Activated CD4-positive, alpha-beta T cell treated with anti-CD3 and anti-CD28 coated beads, Interleukin-2, amount 10 ng/mL, durations not matched to agents 24 days and 14 days (primary cell): ENCODE results near the gene GTF2F1. TPM values are rescaled to one million over a fixed set of nuclear protein-coding genes. Genes with fewer than 3 reads are reported as not detected.
"Not testable (repeated sequence)": the region's sequence is repeated elsewhere in the genome, so short reads cannot be mapped to it uniquely, and the experiment has no call there.

Source experiments
- DNase-seq: peaks from one replicate; pipeline ENCODE4 v3.0.0; 2022
- H3K27ac Mint-ChIP-seq: one replicate; pipeline ENCODE4 v1.8.0; 2022; ENCODE audit warnings: mild to moderate bottlenecking, mixed read lengths
- H3K27me3 Mint-ChIP-seq: one replicate; pipeline ENCODE4 v1.8.0; 2022; ENCODE audit warnings: mixed read lengths
- H3K36me3 Mint-ChIP-seq: one replicate; pipeline ENCODE4 v1.8.0; 2022; ENCODE audit warnings: low read depth, mild to moderate bottlenecking, mixed read lengths
- H3K4me1 Mint-ChIP-seq: one replicate; pipeline ENCODE4 v1.8.0; 2021; ENCODE audit warnings: mixed read lengths
- H3K4me3 Mint-ChIP-seq: one replicate; pipeline ENCODE4 v1.8.0; 2022; ENCODE audit warnings: mild to moderate bottlenecking, moderate library complexity, mixed read lengths
- H3K9me3 Mint-ChIP-seq: one replicate; pipeline ENCODE4 v1.8.0; 2021; ENCODE audit warnings: mixed read lengths
- intact Hi-C: fragments of 100-400 bp; cut with micrococcal nuclease; formaldehyde crosslinking; loops from one replicate; pipeline ENCODE4 v1.15.1; 2023
- total RNA-seq: library from RNA; stranded (reverse); gene quantifications from 2 replicates; pipeline ENCODE4 v1.2.3, GENCODE V29; 2022

Gene GTF2F1
- 60.7 and 63.5 TPM in 2 replicates for total RNA-seq

GRCh38 chr19:6393074-6393982, at the start of gene GTF2F1:
TSS of gene GTF2F1 (minus strand) at chr19:6393164. CDS start at chr19:6392995, 169 bp downstream.
- peak; percentile 97 for DNase-seq
- peaks cover 18% of the 10 kb centered on the region for H3K4me1 Mint-ChIP-seq
- intact Hi-C loops, result loop anchor here (1.0 to 2.0 kb wide), 4 partner anchors 20 to 67 kb away; partner anchors contain the start of gene CLPP
- no peaks in the 10 kb centered on the region for H3K27me3 Mint-ChIP-seq
- H3K27ac Mint-ChIP-seq, result peak within 1 kb of the TSS; percentile 95
- H3K4me3 Mint-ChIP-seq, result peak within 1 kb of the TSS; percentile 90
- H3K36me3 Mint-ChIP-seq, result peaks cover 23% of the 10 kb centered on the region
- no peaks in the 10 kb centered on the region for H3K9me3 Mint-ChIP-seq

GRCh38 chr19:6442087-6442688, 49.2 kb upstream of the GTF2F1 start:
- no peak overlapping the region for H3K4me3 Mint-ChIP-seq
- H3K4me1 Mint-ChIP-seq, result no peaks in the 10 kb centered on the region

DNA sequence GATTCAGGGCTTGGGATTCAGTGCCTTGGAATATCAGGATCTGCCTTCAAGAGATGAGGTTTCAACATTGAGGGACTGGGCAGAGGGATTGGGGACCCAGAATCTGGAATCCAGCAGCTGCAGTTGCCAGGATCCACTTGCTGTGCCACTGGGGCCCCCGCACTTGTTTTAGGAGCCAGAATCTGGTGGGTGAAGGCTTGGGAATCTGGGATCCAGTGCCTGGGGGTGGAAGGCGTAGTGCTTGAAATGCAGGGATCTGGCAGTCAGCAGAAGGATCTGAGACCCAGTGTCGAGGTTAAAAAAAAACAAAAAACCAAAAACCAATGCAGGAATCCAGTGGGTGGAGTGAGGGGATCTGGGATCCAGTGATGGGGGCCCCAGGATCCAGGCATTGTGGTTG, 47.9 kb upstream of the GTF2F1 start:
- Mint-ChIP-seq H3K4me1 (peaks cover 2% of the 10 kb centered on the region), H3K9me3 (no peaks in the 10 kb centered on the region), H3K27me3 (no peaks in the 10 kb centered on the region), H3K4me3 (no peak overlapping the region), H3K27ac (no peak overlapping the region), H3K36me3 (peaks cover 1% of the 10 kb centered on the region)
- intact Hi-C loops, result no loop called here
- DNase-seq, result no peak

More at GRCh38 chr19:6442087-6442688, 49.2 kb upstream of the GTF2F1 start:
- no peaks in the 10 kb centered on the region for H3K27me3 Mint-ChIP-seq
- no peak overlapping the region for H3K27ac Mint-ChIP-seq
- no peak for DNase-seq
- H3K9me3 Mint-ChIP-seq, result no peaks in the 10 kb centered on the region
- intact Hi-C loops, result no loop called here
- H3K36me3 Mint-ChIP-seq, result peaks cover 3% of the 10 kb centered on the region

DNA sequence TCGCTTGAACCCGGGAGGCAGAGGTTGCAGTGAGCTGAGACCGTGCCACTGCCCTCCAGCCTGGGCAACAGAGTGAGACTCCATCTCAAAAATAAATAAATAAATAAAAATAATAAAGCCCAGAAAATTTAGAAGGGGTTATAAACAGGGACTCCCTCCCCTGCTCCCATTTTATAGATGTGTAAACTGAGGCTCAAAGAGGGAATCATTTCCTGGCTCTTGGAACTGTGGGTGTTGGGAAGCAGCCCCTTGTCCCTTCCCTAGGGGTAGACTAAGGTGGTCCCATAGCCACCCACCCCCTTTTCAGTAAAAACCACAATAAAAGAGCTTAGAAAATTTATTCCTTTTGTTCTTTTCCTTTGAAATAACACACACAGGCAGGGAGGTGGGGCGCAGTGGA, 46.8 kb upstream of the GTF2F1 start:
- no peak for DNase-seq
- no peaks in the 10 kb centered on the region for H3K27me3 Mint-ChIP-seq
- no peak overlapping the region for H3K27ac Mint-ChIP-seq
- no peaks in the 10 kb centered on the region for H3K9me3 Mint-ChIP-seq
- peaks cover 2% of the 10 kb centered on the region for H3K4me1 Mint-ChIP-seq
- no peak overlapping the region for H3K4me3 Mint-ChIP-seq
- intact Hi-C loops, result no loop called here
- H3K36me3 Mint-ChIP-seq, result peaks cover 1% of the 10 kb centered on the region

- no peak within 1 kb of the TSS for H3K27ac Mint-ChIP-seq
- intact Hi-C loops, result no loop called here
- H3K9me3 Mint-ChIP-seq, result no peaks in the 10 kb centered on the region
- no peak for DNase-seq
- H3K4me3 Mint-ChIP-seq, result no peak within 1 kb of the TSS
- H3K4me1 Mint-ChIP-seq, result peaks cover 2% of the 10 kb centered on the region
- H3K36me3 Mint-ChIP-seq, result no peaks in the 10 kb centered on the region
- no peaks in the 10 kb centered on the region for H3K27me3 Mint-ChIP-seq
Observed at GRCh38 chr19:6433663-6434062, 40.7 kb upstream of the GTF2F1 start, which contains the start of gene SLC25A41. TSS of gene SLC25A41 (minus strand) at chr19:6433763. CDS start at chr19:6433693, 70 bp downstream.

GRCh38 chr19:6433165-6433564, 40.2 kb upstream of the GTF2F1 start:
- Mint-ChIP-seq H3K27ac (no peak overlapping the region), H3K4me3 (no peak overlapping the region), H3K36me3 (no peaks in the 10 kb centered on the region), H3K9me3 (no peaks in the 10 kb centered on the region), H3K4me1 (peaks cover 2% of the 10 kb centered on the region), H3K27me3 (no peaks in the 10 kb centered on the region)
- no peak for DNase-seq
- intact Hi-C loops, result no loop called here

GRCh38 chr19:6431891-6432290, 38.9 kb upstream of the GTF2F1 start:
- H3K4me1 Mint-ChIP-seq, result peaks cover 2% of the 10 kb centered on the region
- no peak for DNase-seq
- no peaks in the 10 kb centered on the region for H3K9me3 Mint-ChIP-seq
- H3K4me3 Mint-ChIP-seq, result no peak overlapping the region
- H3K27ac Mint-ChIP-seq, result no peak overlapping the region
- intact Hi-C loops, result no loop called here
- H3K36me3 Mint-ChIP-seq, result no peaks in the 10 kb centered on the region
- no peaks in the 10 kb centered on the region for H3K27me3 Mint-ChIP-seq

DNA sequence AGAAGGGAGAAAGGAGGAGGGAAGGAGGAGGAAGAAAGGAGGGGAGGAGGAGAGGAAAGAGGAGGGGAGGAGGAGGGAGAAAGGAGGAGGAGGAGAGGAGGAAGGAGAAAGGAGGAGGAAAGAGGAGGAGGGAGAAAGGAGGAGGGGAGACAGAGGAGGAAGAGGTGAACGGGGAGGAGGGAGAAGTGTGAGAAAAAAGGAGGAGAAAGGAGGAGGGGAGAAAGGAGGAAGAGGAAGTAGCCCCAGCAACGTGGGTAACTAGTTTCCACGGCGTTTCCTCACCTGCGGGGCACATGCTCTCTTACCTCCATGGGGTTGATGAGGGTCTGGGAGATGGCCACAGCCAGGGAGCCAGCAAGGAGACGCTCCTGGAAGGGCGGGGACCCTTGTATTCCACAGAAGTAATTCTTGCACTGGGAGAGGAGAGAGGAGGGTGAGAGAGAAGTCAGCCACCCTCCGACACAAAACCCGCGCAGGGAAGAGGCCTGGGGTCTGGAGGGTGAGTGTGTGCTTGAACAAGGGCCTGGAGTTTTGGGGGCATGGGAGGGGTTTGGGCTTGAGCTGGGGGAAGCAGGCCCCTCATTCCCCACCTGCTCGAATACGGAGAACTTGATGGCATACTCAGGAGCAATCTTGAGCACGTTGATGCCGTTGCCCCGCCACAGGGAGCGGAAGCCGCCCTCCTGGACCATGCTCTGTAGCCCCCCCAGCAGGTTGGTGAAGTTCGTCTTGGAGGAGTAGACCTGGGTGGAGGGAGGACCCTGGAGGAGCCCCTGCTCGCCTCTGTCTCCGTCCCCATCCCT, 36.7 kb upstream of the GTF2F1 start:
- Mint-ChIP-seq H3K36me3 (peaks cover 3% of the 10 kb centered on the region), H3K4me3 (no peak overlapping the region), H3K27ac (no peak overlapping the region), H3K4me1 (peaks cover 9% of the 10 kb centered on the region), H3K9me3 (peaks cover 3% of the 10 kb centered on the region), H3K27me3 (no peaks in the 10 kb centered on the region)
- intact Hi-C loops, result loop anchor here (5.0 to 10.0 kb wide), 2 partner anchors 165 to 373 kb away; partner anchors contain the start of gene CD70
- DNase-seq, result no peak

- not testable (repeated sequence) for H3K4me3 Mint-ChIP-seq, DNase-seq, H3K4me1 Mint-ChIP-seq, H3K27ac Mint-ChIP-seq, H3K36me3 Mint-ChIP-seq, H3K27me3 Mint-ChIP-seq, H3K9me3 Mint-ChIP-seq
- intact Hi-C loops, result loop anchor here (5.0 to 10.0 kb wide), 2 partner anchors 166 to 373 kb away; partner anchors contain the start of gene CD70
Observed at GRCh38 chr19:6428692-6429418, 35.9 kb upstream of the GTF2F1 start.

GRCh38 chr19:6427131-6427530, 34.2 kb upstream of the GTF2F1 start:
- intact Hi-C loops, result loop anchor here (5.0 to 10.0 kb wide), 2 partner anchors 168 to 375 kb away; partner anchors contain the start of gene CD70
- H3K4me3 Mint-ChIP-seq, result no peak overlapping the region
- no peak overlapping the region for H3K27ac Mint-ChIP-seq
- H3K9me3 Mint-ChIP-seq, result peaks cover 3% of the 10 kb centered on the region
- DNase-seq, result peak; percentile 56
- no peaks in the 10 kb centered on the region for H3K27me3 Mint-ChIP-seq
- peaks cover 12% of the 10 kb centered on the region for H3K36me3 Mint-ChIP-seq
- peaks cover 23% of the 10 kb centered on the region for H3K4me1 Mint-ChIP-seq

DNA sequence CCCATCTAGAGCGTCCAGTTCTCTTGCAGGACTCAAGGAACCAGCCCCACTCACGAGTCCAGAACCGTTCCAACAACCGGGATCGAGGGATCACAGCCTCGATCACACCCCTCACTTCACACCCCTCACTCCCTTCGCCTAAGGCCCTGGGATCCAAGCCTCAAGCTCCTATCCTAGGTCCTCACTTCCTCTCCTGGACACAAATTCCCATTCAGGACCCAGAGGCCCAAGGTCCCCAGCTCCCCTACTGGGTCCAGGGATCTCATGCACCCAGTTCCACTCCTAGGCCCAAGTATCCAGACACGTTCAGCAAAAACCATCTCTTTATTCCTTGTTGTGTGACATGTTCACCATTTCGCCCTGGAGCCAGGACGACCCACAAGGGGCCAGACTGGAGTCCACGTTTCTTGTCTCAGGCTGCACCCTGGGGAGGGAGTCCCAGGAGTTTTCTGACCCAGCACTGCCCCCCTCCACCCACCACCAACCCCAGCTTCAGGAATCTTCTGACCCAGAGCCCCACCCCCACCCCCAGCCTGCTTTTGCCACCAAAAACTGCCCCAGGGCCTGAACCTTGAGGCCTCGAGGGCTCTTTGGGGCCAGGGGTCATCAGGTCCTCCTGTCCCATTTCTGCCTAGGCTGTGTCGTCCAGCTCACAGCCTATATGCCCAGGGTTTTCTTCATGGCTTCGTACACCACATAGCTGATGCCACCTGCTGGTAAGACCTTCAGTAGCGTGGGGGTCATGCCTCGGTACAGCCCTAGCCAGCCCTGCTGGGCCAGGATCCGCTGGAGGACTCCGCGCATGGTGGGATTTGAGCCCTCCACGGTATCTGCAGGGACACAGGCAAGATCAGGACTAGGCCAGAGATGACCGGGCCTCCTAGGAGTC, 33.0 kb upstream of the GTF2F1 start:
- intact Hi-C loops, result loop anchor here (1.0 to 10.0 kb wide), 7 partner anchors 33 to 376 kb away; partner anchors contain the start of genes CD70, CLPP and GTF2F1

More for the DNA sequence above, 33.0 kb upstream of the GTF2F1 start:
- DNase-seq, result peak; percentile 66
- Mint-ChIP-seq H3K36me3 (peaks cover 21% of the 10 kb centered on the region), H3K27me3 (no peaks in the 10 kb centered on the region), H3K4me1 (peaks cover 24% of the 10 kb centered on the region), H3K4me3 (peak overlapping the region; percentile 72), H3K9me3 (peaks cover 3% of the 10 kb centered on the region), H3K27ac (peak overlapping the region; percentile 97)
